T-helper 2 cell treated with Interferon-gamma antibody and Interleukin-4, amounts not matched to agents 100 ng/mL and 5 ng/mL, for 36 hours (primary cell): ENCODE data around the gene NELL1. TPM values are rescaled to one million over a fixed set of nuclear protein-coding genes. Genes with fewer than 3 reads are reported as not detected.

Source experiments
- intact Hi-C: fragments of 100-400 bp; cut with micrococcal nuclease; formaldehyde crosslinking; loops from one replicate; pipeline ENCODE4 v1.15.1; 2023
- total RNA-seq: library from RNA; stranded (reverse); gene quantifications from 2 replicates; pipeline ENCODE4 v1.2.3, GENCODE V29; 2022

The NELL1 gene
- total RNA-seq, 1 donor from 2014 or later: not detected

DNA sequence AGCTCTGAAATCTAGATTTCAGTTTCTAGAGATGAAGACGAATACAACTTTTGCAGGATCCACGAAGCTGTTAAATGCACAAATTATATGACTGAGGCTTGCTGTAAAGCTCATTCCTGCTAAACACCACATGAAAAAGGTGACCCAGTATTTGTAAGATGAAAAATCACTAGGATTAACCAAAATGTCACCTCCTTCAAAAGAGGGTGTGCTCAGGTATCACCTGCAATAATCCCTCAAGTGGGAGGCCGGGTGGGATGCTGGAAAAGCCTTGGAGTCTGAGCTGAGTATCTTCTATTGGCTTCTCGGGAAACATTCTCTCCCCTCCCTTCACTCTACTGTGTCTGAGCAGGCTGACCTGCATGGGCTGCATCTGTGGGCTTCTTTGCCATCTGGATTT lies 195.8 kb downstream of the NELL1 start:
- intact Hi-C loops: no loop called here

- intact Hi-C loops: no loop called here
These were observed 199.7 kb downstream of the NELL1 start for GRCh38 chr11:20869123-20869522.

GRCh38 chr11:20873054-20873453 lies 203.7 kb downstream of the NELL1 start:
- intact Hi-C loops: no loop called here

- intact Hi-C loops: no loop called here
These were observed 205.0 kb downstream of the NELL1 start for GRCh38 chr11:20874358-20874757.

GRCh38 chr11:20875889-20876288 lies 206.5 kb downstream of the NELL1 start:
- intact Hi-C loops: no loop called here

- intact Hi-C loops: no loop called here
These were observed 207.4 kb downstream of the NELL1 start for GRCh38 chr11:20876738-20877137.

DNA sequence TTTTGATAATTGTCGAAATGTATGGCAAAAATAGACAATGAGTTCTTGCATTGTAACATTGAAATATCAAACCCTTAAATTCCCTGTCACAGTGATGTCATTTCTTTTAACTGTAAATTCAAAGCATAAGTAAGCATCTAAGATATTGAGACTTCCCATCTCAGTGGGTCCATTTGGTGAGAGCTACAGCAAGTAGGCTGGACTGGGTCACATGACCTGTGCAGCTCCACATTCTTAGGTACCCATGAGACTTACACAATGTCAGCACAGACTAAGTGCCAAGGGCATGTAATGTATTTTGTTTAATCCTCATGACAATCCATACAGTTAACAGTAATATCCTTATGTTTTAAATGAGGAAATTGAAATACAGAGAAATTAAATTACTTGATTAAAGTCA lies 210.7 kb downstream of the NELL1 start:
- intact Hi-C loops: no loop called here

GRCh38 chr11:20881328-20882079 lies 212.1 kb downstream of the NELL1 start:
- intact Hi-C loops: no loop called here

- intact Hi-C loops: no loop called here
These were observed 217.8 kb downstream of the NELL1 start for GRCh38 chr11:20887137-20887536.

- intact Hi-C loops: no loop called here
These were observed 224.9 kb downstream of the NELL1 start for GRCh38 chr11:20894296-20894695.

DNA sequence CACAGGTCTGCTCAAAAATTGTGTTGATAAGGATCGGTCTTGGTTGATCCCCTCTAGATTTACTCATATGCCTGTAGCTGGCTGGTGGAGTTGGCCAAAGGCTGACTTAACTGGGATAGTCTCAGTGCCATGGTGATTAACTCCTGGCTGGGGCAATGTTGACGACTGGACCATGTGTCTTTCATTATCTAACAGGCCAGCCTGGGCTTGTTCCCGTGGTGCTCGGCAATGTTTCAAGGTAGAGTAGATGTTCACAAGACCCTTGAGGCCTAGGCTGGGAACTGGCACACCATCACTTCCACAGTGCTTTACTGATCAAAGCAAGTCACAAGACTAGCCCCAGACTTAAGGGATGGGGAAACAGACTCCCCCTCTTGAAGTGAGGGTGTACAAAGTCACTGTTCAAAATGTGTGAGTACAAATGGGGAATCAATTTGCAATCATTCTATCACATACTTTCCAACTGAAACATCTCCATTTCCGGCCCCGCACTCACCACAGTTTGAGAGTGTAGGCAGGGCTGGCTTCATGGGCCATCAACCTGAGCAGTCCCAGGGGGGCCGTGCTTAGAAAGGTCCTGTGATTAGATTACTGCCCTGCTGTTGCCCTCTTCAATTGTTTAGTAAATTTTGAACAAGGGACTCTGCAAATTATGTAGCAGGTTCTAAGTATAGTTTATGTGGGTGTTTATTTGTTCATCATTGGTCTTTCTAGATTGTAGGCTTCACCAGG lies 240.8 kb downstream of the NELL1 start:
- intact Hi-C loops: no loop called here

- intact Hi-C loops: no loop called here
These were observed 241.3 kb downstream of the NELL1 start for GRCh38 chr11:20910733-20911132.

DNA sequence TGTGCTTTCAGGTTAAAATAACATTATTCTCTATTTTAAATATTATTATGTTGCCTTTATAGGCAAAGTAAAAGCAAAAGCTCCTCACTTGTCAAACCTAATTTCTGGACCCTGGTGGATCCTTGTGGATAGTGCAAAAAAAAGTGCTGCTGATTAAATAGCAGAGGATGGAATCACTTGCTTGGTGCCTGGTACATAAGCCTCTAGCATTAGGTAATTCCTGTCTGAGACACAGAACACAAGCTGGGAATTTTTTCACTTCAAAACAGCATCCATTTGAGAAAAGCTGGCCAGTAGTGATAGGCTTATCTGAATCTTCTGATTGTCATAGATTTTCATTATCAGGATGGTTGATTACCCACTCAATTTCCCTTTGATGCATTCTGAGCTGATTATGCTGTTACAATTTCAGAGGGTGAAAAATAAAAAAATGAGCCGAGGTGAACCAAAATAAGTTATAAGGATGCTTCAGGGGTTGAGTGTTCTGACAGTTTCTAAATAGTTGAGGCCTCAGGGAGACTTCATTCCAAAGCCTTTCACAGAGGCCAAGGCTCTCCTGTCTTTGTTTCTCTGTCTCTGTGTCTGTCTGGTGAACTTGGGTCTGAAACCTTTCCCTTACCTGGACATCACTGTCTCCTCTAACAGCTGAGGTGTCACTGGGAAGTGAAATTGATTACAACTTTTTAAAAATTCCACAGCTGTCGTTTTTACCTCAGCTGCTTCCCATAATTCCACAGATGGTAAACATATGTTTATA lies 242.9 kb downstream of the NELL1 start:
- intact Hi-C loops: no loop called here

- intact Hi-C loops: no loop called here
These were observed 243.6 kb downstream of the NELL1 start for GRCh38 chr11:20912922-20913512.

GRCh38 chr11:20917306-20917705 lies 247.9 kb downstream of the NELL1 start:
- intact Hi-C loops: no loop called here

DNA sequence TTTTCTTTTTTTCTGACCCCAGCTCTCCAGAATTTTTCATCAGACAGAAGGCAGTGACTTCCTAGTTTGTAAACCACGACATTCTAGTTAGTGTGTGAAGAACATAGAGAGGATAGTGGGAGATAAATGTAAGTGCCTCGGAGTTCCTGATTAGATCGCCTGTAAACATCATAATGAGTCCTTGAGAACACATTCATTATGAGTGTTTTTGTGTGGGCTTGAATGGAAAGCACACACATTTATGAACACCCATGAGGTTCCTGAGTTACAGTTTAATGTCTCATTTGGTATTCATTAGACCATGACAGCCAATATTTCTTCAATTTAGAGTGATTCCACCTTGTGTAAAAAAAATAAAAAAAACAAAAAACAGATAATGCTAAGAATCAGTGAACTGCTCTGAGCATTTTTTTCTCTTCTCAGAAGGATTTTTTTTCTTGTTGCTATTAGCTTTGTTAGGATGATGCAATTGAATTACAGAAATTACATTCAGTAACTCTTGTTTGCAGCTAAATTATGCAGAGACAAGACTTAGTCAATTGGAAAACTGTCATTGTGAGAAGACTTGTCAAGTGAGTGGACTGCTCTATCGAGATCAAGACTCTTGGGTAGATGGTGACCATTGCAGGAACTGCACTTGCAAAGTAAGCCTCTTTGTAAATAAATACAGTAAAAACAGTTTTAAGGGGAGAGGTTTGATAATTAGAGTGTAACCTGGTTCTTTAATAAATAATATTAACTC lies 257.6 kb downstream of the NELL1 start:
- intact Hi-C loops: no loop called here

DNA sequence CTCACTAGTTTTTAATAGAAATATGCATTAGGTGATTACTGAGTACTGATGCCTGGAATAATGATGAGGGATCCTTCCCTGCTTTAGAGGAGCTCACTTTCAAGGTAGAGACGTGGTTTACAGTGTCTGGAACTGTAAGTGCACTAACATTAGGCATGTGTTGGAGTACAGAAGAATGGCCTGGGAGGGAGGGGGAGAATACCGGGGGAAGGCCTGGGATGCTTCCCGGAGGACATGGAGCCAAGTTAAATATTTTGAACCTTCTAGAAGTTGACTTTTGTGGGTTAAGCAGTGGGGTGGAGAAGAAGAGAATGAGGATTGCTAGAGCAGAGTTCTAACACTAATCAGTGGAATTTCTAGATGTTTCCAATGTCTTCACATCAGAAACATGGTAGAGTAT lies 261.6 kb downstream of the NELL1 start:
- intact Hi-C loops: no loop called here

DNA sequence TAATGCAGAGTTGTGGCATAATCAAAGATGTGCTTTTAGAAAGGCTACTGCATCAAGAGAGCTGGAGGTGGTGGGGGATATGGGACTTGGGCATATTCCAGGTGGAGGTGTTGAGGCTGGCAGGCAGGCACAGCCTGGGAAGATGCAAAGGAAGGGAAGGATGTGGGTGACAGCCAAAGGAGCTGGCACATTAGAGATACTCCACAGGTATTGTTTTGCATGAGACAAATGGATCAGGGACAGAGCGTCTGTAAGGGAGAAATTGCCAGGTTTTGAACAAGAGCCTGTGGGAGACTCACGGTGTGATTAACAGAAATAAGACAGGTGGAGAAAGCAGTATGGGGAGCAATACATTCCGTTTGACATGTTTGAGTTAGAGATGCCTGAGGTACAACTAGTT lies 263.7 kb downstream of the NELL1 start:
- intact Hi-C loops: no loop called here

GRCh38 chr11:20933958-20934357 lies 264.6 kb downstream of the NELL1 start:
- intact Hi-C loops: no loop called here

DNA sequence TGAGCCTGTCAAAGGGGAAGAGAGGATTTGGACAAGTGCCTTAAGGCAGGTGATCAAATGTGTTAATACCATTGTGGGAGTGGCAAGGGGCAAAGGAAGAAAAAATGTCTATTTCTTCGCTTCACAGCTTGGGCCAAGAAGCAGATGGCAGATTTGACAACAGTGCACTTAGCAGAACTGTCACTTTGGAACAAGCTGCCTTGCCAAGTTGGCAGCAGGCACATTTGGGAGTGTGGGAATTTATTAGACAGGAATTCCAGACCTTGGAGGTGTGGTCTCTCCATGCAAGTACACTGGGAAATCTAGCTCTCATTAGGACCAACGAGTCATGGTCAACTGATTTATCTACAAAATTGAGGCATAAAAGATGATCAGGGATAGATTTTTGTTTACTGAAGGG lies 265.1 kb downstream of the NELL1 start:
- intact Hi-C loops: no loop called here

DNA sequence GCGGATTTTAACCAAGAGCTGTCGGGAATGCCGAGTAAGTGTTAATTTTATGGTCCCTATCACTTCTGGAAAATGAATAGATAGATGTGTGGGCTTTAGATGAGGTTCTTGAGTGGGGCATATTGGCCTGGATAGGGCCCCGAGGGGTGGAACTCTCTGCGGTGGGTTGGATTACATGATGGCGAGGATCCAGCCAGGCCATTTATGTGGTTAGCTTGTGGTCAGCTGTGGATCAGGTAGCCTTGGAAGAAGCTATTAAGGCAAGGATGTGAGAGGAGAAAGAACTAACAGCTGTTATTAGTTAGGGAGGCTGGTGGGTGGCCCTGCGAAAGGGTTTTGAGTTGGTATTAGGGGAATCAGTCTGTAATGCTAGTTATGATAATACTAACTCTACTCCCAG lies 268.4 kb downstream of the NELL1 start:
- intact Hi-C loops: no loop called here
